ENCODE measurements around the gene OPRD1. TPM values are rescaled to one million over a fixed set of nuclear protein-coding genes. Genes with fewer than 3 reads are reported as not detected.

Gene OPRD1
- total RNA-seq, 1 donor from 2014 or later = 0.05 TPM

GRCh38 chr1:28885977-28886730 is 74.2 kb downstream of the OPRD1 start:
- H3K4me1 Mint-ChIP-seq (ENCODE audit: low read depth) = peaks cover 56% of the 10 kb centered on the region
- intact Hi-C loops (cut with micrococcal nuclease) = loop anchor here (1.0 to 10.0 kb wide), 12 partner anchors 28 to 1833 kb away; partner anchors contain the start of genes EPB41, GMEB1, RNU11 and YTHDF2

GRCh38 chr1:28886731-28887418 is 74.9 kb downstream of the OPRD1 start:
- H3K36me3 Mint-ChIP-seq (ENCODE audit: low read depth) = no peaks in the 10 kb centered on the region
- peak overlapping the region; percentile 88 for H3K4me3 Mint-ChIP-seq
- peaks cover 56% of the 10 kb centered on the region for H3K4me1 Mint-ChIP-seq (ENCODE audit: low read depth)
- H3K27ac Mint-ChIP-seq = peak overlapping the region; percentile 93
- peak; percentile 91 for DNase-seq (ENCODE audit: low spot score)
- no peaks in the 10 kb centered on the region for H3K9me3 Mint-ChIP-seq
- intact Hi-C loops (cut with micrococcal nuclease) = loop anchor here (1.0 to 10.0 kb wide), 6 partner anchors 147 to 1832 kb away; partner anchors contain the start of genes GMEB1 and RNU11
- no peaks in the 10 kb centered on the region for H3K27me3 Mint-ChIP-seq (ENCODE audit: insufficient read depth)

More at GRCh38 chr1:28885977-28886730, 74.2 kb downstream of the OPRD1 start:
- Mint-ChIP-seq H3K9me3 (no peaks in the 10 kb centered on the region), H3K36me3 (ENCODE audit: low read depth) (no peaks in the 10 kb centered on the region), H3K4me3 (peak overlapping the region; percentile 88), H3K27ac (peak overlapping the region; percentile 93), H3K27me3 (ENCODE audit: insufficient read depth) (no peaks in the 10 kb centered on the region)
- no peak for DNase-seq (ENCODE audit: low spot score)

GRCh38 chr1:28887419-28887834 is 75.5 kb downstream of the OPRD1 start:
- intact Hi-C loops (cut with micrococcal nuclease) = loop anchor here (1.0 to 10.0 kb wide), 5 partner anchors 220 to 1831 kb away; partner anchors contain the start of genes GMEB1 and RNU11
- H3K4me1 Mint-ChIP-seq (ENCODE audit: low read depth) = peaks cover 51% of the 10 kb centered on the region
- peak; percentile 22 for DNase-seq (ENCODE audit: low spot score)
- no peaks in the 10 kb centered on the region for H3K9me3 Mint-ChIP-seq
- H3K4me3 Mint-ChIP-seq = peak overlapping the region; percentile 88
- H3K27me3 Mint-ChIP-seq (ENCODE audit: insufficient read depth) = no peaks in the 10 kb centered on the region
- no peaks in the 10 kb centered on the region for H3K36me3 Mint-ChIP-seq (ENCODE audit: low read depth)
- H3K27ac Mint-ChIP-seq = peak overlapping the region; percentile 87

GRCh38 chr1:28887835-28888682 is 76.1 kb downstream of the OPRD1 start:
- intact Hi-C loops (cut with micrococcal nuclease) = loop anchor here (1.0 to 10.0 kb wide), 5 partner anchors 221 to 1831 kb away; partner anchors contain the start of genes GMEB1 and RNU11
- Mint-ChIP-seq H3K4me1 (ENCODE audit: low read depth) (peaks cover 51% of the 10 kb centered on the region), H3K4me3 (peak overlapping the region; percentile 88), H3K27ac (peak overlapping the region; percentile 87), H3K36me3 (ENCODE audit: low read depth) (no peaks in the 10 kb centered on the region), H3K27me3 (ENCODE audit: insufficient read depth) (no peaks in the 10 kb centered on the region), H3K9me3 (no peaks in the 10 kb centered on the region)
- no peak for DNase-seq (ENCODE audit: low spot score)

GRCh38 chr1:28888915-28889314 is 76.9 kb downstream of the OPRD1 start:
- Mint-ChIP-seq H3K36me3 (ENCODE audit: low read depth) (peaks cover under 1% of the 10 kb centered on the region), H3K4me1 (ENCODE audit: low read depth) (peaks cover 47% of the 10 kb centered on the region), H3K27ac (peak overlapping the region; percentile 29), H3K4me3 (peak overlapping the region; percentile 57), H3K27me3 (ENCODE audit: insufficient read depth) (no peaks in the 10 kb centered on the region), H3K9me3 (no peaks in the 10 kb centered on the region)
- no peak for DNase-seq (ENCODE audit: low spot score)
- intact Hi-C loops (cut with micrococcal nuclease) = loop anchor here (5.0 to 10.0 kb wide), 2 partner anchors 222 to 644 kb away; partner anchors contain the start of gene GMEB1

- DNase-seq (ENCODE audit: low spot score) = no peak
- Mint-ChIP-seq H3K9me3 (no peaks in the 10 kb centered on the region), H3K27me3 (ENCODE audit: insufficient read depth) (no peaks in the 10 kb centered on the region), H3K4me3 (peak overlapping the region; percentile 57), H3K36me3 (ENCODE audit: low read depth) (peaks cover 5% of the 10 kb centered on the region), H3K27ac (no peak overlapping the region), H3K4me1 (ENCODE audit: low read depth) (peaks cover 45% of the 10 kb centered on the region)
- intact Hi-C loops (cut with micrococcal nuclease) = loop anchor here (5.0 to 10.0 kb wide), 2 partner anchors 222 to 645 kb away; partner anchors contain the start of gene GMEB1
Measured at GRCh38 chr1:28889357-28889756, 77.4 kb downstream of the OPRD1 start.

GRCh38 chr1:28890435-28890834 is 78.5 kb downstream of the OPRD1 start:
- DNase-seq (ENCODE audit: low spot score) = no peak
- no peak overlapping the region for H3K27ac Mint-ChIP-seq
- peaks cover 34% of the 10 kb centered on the region for H3K4me1 Mint-ChIP-seq (ENCODE audit: low read depth)
- no peaks in the 10 kb centered on the region for H3K9me3 Mint-ChIP-seq
- intact Hi-C loops (cut with micrococcal nuclease) = no loop called here
- H3K27me3 Mint-ChIP-seq (ENCODE audit: insufficient read depth) = no peaks in the 10 kb centered on the region
- H3K4me3 Mint-ChIP-seq = no peak overlapping the region
- H3K36me3 Mint-ChIP-seq (ENCODE audit: low read depth) = peaks cover 6% of the 10 kb centered on the region

- no peak overlapping the region for H3K27ac Mint-ChIP-seq
- intact Hi-C loops (cut with micrococcal nuclease) = no loop called here
- DNase-seq (ENCODE audit: low spot score) = no peak
- H3K4me1 Mint-ChIP-seq (ENCODE audit: low read depth) = peaks cover 30% of the 10 kb centered on the region
- no peaks in the 10 kb centered on the region for H3K27me3 Mint-ChIP-seq (ENCODE audit: insufficient read depth)
- peaks cover 6% of the 10 kb centered on the region for H3K36me3 Mint-ChIP-seq (ENCODE audit: low read depth)
- H3K9me3 Mint-ChIP-seq = no peaks in the 10 kb centered on the region
- no peak overlapping the region for H3K4me3 Mint-ChIP-seq
Measured at GRCh38 chr1:28890836-28891235, 78.9 kb downstream of the OPRD1 start.

- intact Hi-C loops (cut with micrococcal nuclease) = no loop called here
- H3K36me3 Mint-ChIP-seq (ENCODE audit: low read depth) = peaks cover 6% of the 10 kb centered on the region
- H3K9me3 Mint-ChIP-seq = no peaks in the 10 kb centered on the region
- no peak for DNase-seq (ENCODE audit: low spot score)
- no peak overlapping the region for H3K4me3 Mint-ChIP-seq
- peaks cover 28% of the 10 kb centered on the region for H3K4me1 Mint-ChIP-seq (ENCODE audit: low read depth)
- H3K27ac Mint-ChIP-seq = no peak overlapping the region
- no peaks in the 10 kb centered on the region for H3K27me3 Mint-ChIP-seq (ENCODE audit: insufficient read depth)
Measured at GRCh38 chr1:28891256-28891655, 79.3 kb downstream of the OPRD1 start.

GRCh38 chr1:28893403-28894102 is 81.6 kb downstream of the OPRD1 start:
- H3K4me1 Mint-ChIP-seq (ENCODE audit: low read depth) = peaks cover 29% of the 10 kb centered on the region

GRCh38 chr1:28894785-28895184 is 82.8 kb downstream of the OPRD1 start:
- Mint-ChIP-seq H3K4me3 (no peak overlapping the region), H3K27me3 (ENCODE audit: insufficient read depth) (no peaks in the 10 kb centered on the region), H3K36me3 (ENCODE audit: low read depth) (peaks cover 10% of the 10 kb centered on the region), H3K9me3 (no peaks in the 10 kb centered on the region), H3K27ac (no peak overlapping the region), H3K4me1 (ENCODE audit: low read depth) (peaks cover 31% of the 10 kb centered on the region)
- intact Hi-C loops (cut with micrococcal nuclease) = no loop called here
- DNase-seq (ENCODE audit: low spot score) = no peak

More at GRCh38 chr1:28893403-28894102, 81.6 kb downstream of the OPRD1 start:
- DNase-seq (ENCODE audit: low spot score) = no peak
- intact Hi-C loops (cut with micrococcal nuclease) = no loop called here
- Mint-ChIP-seq H3K4me3 (no peak overlapping the region), H3K27me3 (ENCODE audit: insufficient read depth) (no peaks in the 10 kb centered on the region), H3K27ac (no peak overlapping the region), H3K36me3 (ENCODE audit: low read depth) (peaks cover 10% of the 10 kb centered on the region), H3K9me3 (no peaks in the 10 kb centered on the region)
